Neural cell (in vitro differentiated cells): Measurements from ENCODE around the gene RASGRP1. TPM values are rescaled to one million over a fixed set of nuclear protein-coding genes. Genes with fewer than 3 reads are reported as not detected.

Experiments
- H2AFZ ChIP-seq: fragments of 200-600, 300-800 bp; sonication (generic), shearing (Covaris generic); 2 replicates; pipeline ENCODE4 v1.6.0; 2014; ENCODE audit warnings: low read depth, mild to moderate bottlenecking, antibody characterized with exemption, low read length, moderate library complexity
- H3F3A ChIP-seq: fragments of 200-600 bp; shearing (Covaris generic); 2 replicates; pipeline ENCODE4 v1.6.1; 2016; ENCODE audit warnings: mild to moderate bottlenecking, moderate library complexity, mixed read lengths, antibody characterized with exemption, low read length; ENCODE audit not compliant: insufficient read depth, poor library complexity, severe bottlenecking
- H3K27ac ChIP-seq: fragments of 200-600, 300-800 bp; sonication (generic), shearing (Covaris generic); 2 replicates; pipeline ENCODE4 v1.5.1; 2014; ENCODE audit warnings: mild to moderate bottlenecking, low read length, moderate library complexity
- H3K27me3 ChIP-seq: fragments of 300-800, 200-600 bp; sonication (generic), shearing (Covaris generic); 2 replicates; pipeline ENCODE4 v1.6.0; 2014; ENCODE audit warnings: mild to moderate bottlenecking, low read depth, low read length, moderate library complexity; ENCODE audit not compliant: insufficient read depth
- H3K36me3 ChIP-seq: fragments of 300-800, 200-600 bp; sonication (generic), shearing (Covaris generic); 2 replicates; pipeline ENCODE4 v1.5.1; 2014; ENCODE audit warnings: mild to moderate bottlenecking, antibody characterized with exemption, low read length, moderate library complexity; ENCODE audit not compliant: insufficient read depth
- H3K4me2 ChIP-seq: fragments of 300-800, 200-600 bp; sonication (generic), shearing (Covaris generic); 2 replicates; pipeline ENCODE4 v1.6.0; 2014; ENCODE audit warnings: mild to moderate bottlenecking, low read length
- H3K4me3 ChIP-seq: fragments of 300-800, 200-600 bp; sonication (generic), shearing (Covaris generic); 2 replicates; pipeline ENCODE4 v1.5.1; 2014; ENCODE audit warnings: mild to moderate bottlenecking, low read length, moderate library complexity
- H3K79me2 ChIP-seq: fragments of 200-600 bp; shearing (Covaris generic); replicated peaks from 2 replicates; pipeline ENCODE4 v1.6.0; 2014; ENCODE audit warnings: mild to moderate bottlenecking, low read length, moderate library complexity; ENCODE audit not compliant: insufficient read depth
- H3K9ac ChIP-seq: fragments of 300-800, 200-600 bp; sonication (generic), shearing (Covaris generic); 2 replicates; pipeline ENCODE4 v1.6.1; 2016; ENCODE audit warnings: mild to moderate bottlenecking, low read length, mixed read lengths
- H3K9me2 ChIP-seq: fragments of 200-600 bp; shearing (Covaris generic); 2 replicates; pipeline ENCODE4 v1.6.1; 2016; ENCODE audit warnings: mild to moderate bottlenecking, low read length, mixed read lengths; ENCODE audit not compliant: insufficient read depth
- H3K9me3 ChIP-seq: fragments of 200-600, 300-800 bp; sonication (generic), shearing (Covaris generic); 2 replicates; pipeline ENCODE4 v1.6.1; 2016; ENCODE audit warnings: mild to moderate bottlenecking, mixed run types, low read length, moderate library complexity, mixed read lengths
- H4K20me1 ChIP-seq: fragments of 200-600 bp; shearing (Covaris generic); 2 replicates; pipeline ENCODE4 v1.6.1; 2016; ENCODE audit warnings: mild to moderate bottlenecking, mixed run types; ENCODE audit not compliant: insufficient read depth
- EP300 ChIP-seq: fragments of 450-650 bp; conservative IDR thresholded peaks from 2 replicates; pipeline ENCODE4 v1.6.1; 2014; ENCODE audit warnings: antibody characterized with exemption, mild to moderate bottlenecking, moderate library complexity; ENCODE audit not compliant: poor library complexity, severe bottlenecking
- EZH2 ChIP-seq: fragments of 200-600, 300-800 bp; shearing (Covaris generic), sonication (generic); IDR thresholded peaks from 2 replicates; pipeline ENCODE4 v1.6.1; 2014; ENCODE audit warnings: antibody characterized with exemption, low read length, borderline replicate concordance, mild to moderate bottlenecking; ENCODE audit not compliant: insufficient read depth, poor library complexity, severe bottlenecking
- MXI1 ChIP-seq: fragments of 450-650 bp; conservative IDR thresholded peaks from 2 replicates; pipeline ENCODE4 v1.6.1; 2014; ENCODE audit warnings: antibody characterized with exemption, mild to moderate bottlenecking; ENCODE audit not compliant: poor library complexity, severe bottlenecking
- POLR2AphosphoS5 ChIP-seq: IDR thresholded peaks from 2 replicates; pipeline ENCODE4 v1.6.1; 2012
- RAD21 ChIP-seq: fragments of 450-650 bp; conservative IDR thresholded peaks from 2 replicates; pipeline ENCODE4 v1.6.1; 2014; ENCODE audit warnings: antibody characterized with exemption, mild to moderate bottlenecking, moderate library complexity
- REST ChIP-seq: IDR thresholded peaks from 2 replicates; pipeline ENCODE4 v1.6.1; 2012; ENCODE audit warnings: borderline replicate concordance
- SMC3 ChIP-seq: fragments of 450-650 bp; conservative IDR thresholded peaks from 2 replicates; pipeline ENCODE4 v1.6.1; 2014; ENCODE audit warnings: antibody characterized with exemption, mild to moderate bottlenecking, moderate library complexity; ENCODE audit not compliant: poor library complexity
- TAF1 ChIP-seq: IDR thresholded peaks from 2 replicates; pipeline ENCODE4 v1.6.1; 2012; ENCODE audit warnings: low read depth
- polyA plus RNA-seq: library from polyadenylated mRNA; depleted of rRNA; stranded (reverse); fragments of >200 nt; gene quantifications from 2 replicates; pipeline ENCODE4 v1.2.3, GENCODE V29; 2014
- TF ChIP-seq, protein P1 (sequence below): fragments of 450-650 bp; IDR thresholded peaks from 2 replicates; pipeline ENCODE4 v1.5.1; 2014; ENCODE audit warnings: antibody characterized with exemption, mild to moderate bottlenecking, moderate library complexity; ENCODE audit not compliant: poor library complexity, severe bottlenecking

RASGRP1 gene
- polyA plus RNA-seq, 1 donor from 2014 or later: 3.1 TPM

- Histone ChIP-seq H3K9me2 (no peaks in the 10 kb centered on the region), H2AFZ (no peak overlapping the region), H3K36me3 (no peaks in the 10 kb centered on the region), H3K4me2 (no peak overlapping the region), H3K9ac (no peak overlapping the region), H3F3A (no peaks in the 10 kb centered on the region), H3K4me3 (no peak overlapping the region), H3K79me2 (no peaks in the 10 kb centered on the region), H3K9me3 (no peaks in the 10 kb centered on the region), H3K27me3 (no peaks in the 10 kb centered on the region), H3K27ac (no peak overlapping the region), H4K20me1 (no peaks in the 10 kb centered on the region)
- no peak for TF ChIP-seq RAD21
- no peak for TF ChIP-seq REST
- TF ChIP-seq POLR2AphosphoS5: no peak
- TF ChIP-seq, protein P1, sequence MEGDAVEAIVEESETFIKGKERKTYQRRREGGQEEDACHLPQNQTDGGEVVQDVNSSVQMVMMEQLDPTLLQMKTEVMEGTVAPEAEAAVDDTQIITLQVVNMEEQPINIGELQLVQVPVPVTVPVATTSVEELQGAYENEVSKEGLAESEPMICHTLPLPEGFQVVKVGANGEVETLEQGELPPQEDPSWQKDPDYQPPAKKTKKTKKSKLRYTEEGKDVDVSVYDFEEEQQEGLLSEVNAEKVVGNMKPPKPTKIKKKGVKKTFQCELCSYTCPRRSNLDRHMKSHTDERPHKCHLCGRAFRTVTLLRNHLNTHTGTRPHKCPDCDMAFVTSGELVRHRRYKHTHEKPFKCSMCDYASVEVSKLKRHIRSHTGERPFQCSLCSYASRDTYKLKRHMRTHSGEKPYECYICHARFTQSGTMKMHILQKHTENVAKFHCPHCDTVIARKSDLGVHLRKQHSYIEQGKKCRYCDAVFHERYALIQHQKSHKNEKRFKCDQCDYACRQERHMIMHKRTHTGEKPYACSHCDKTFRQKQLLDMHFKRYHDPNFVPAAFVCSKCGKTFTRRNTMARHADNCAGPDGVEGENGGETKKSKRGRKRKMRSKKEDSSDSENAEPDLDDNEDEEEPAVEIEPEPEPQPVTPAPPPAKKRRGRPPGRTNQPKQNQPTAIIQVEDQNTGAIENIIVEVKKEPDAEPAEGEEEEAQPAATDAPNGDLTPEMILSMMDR: no peak
- TF ChIP-seq MXI1: no peak
- no peak for TF ChIP-seq SMC3
- TF ChIP-seq EP300: no peak
- no peak for TF ChIP-seq TAF1
- no peak for TF ChIP-seq EZH2
Observed at GRCh38 chr15:38589502-38589901, 24.9 kb upstream of the RASGRP1 start.

GRCh38 chr15:38588672-38589071, 24.1 kb upstream of the RASGRP1 start:
- Histone ChIP-seq H3K27ac (no peak overlapping the region), H3K9me3 (no peaks in the 10 kb centered on the region), H3K27me3 (no peaks in the 10 kb centered on the region), H3K79me2 (no peaks in the 10 kb centered on the region), H3K36me3 (no peaks in the 10 kb centered on the region), H4K20me1 (no peaks in the 10 kb centered on the region), H3K9ac (no peak overlapping the region), H3F3A (no peaks in the 10 kb centered on the region), H3K4me2 (no peak overlapping the region), H3K4me3 (no peak overlapping the region), H3K9me2 (no peaks in the 10 kb centered on the region), H2AFZ (no peak overlapping the region)
- TF ChIP-seq RAD21 (no peak), SMC3 (no peak), TAF1 (no peak), POLR2AphosphoS5 (no peak), MXI1 (no peak), EP300 (no peak), REST (no peak), EZH2 (no peak)
- TF ChIP-seq, protein P1: no peak
